T-helper 2 cell treated with Interferon-gamma antibody and Interleukin-4, amounts not matched to agents 100 ng/mL and 5 ng/mL, for 36 hours (primary cell): Measurements from ENCODE around the gene SLC25A5. TPM values are rescaled to one million over a fixed set of nuclear protein-coding genes. Genes with fewer than 3 reads are reported as not detected.
"Not testable (repeated sequence)": the region's sequence is repeated elsewhere in the genome, so short reads cannot be mapped to it uniquely, and the experiment has no call there.

ENCODE experiments used
- intact Hi-C: fragments of 100-400 bp; cut with micrococcal nuclease; formaldehyde crosslinking; loops from one replicate; pipeline ENCODE4 v1.15.1; 2023
- total RNA-seq: library from RNA; stranded (reverse); gene quantifications from 2 replicates; pipeline ENCODE4 v1.2.3, GENCODE V29; 2022

The SLC25A5 gene
- total RNA-seq, 1 donor from 2014 or later: 487 TPM

GRCh38 chrX:119475389-119476101 is 7.3 kb downstream of the SLC25A5 start:
- intact Hi-C loops: no loop called here

GRCh38 chrX:119477812-119478232 is 9.6 kb downstream of the SLC25A5 start:
- intact Hi-C loops: no loop called here

GRCh38 chrX:119478504-119478903 is 10.3 kb downstream of the SLC25A5 start:
- intact Hi-C loops: no loop called here

GRCh38 chrX:119479845-119480244 is 11.6 kb downstream of the SLC25A5 start:
- intact Hi-C loops: no loop called here

- intact Hi-C loops: no loop called here
These were observed 13.1 kb downstream of the SLC25A5 start for GRCh38 chrX:119481323-119481801.

- intact Hi-C loops: loop anchor here (1.0 kb wide), 1 partner anchor 13 kb away; no protein-coding TSS in a partner anchor
These were observed 13.8 kb downstream of the SLC25A5 start for GRCh38 chrX:119482041-119482440.

- intact Hi-C loops: loop anchor here (1.0 kb wide), 1 partner anchor 13 kb away; no protein-coding TSS in a partner anchor
These were observed 14.5 kb downstream of the SLC25A5 start for GRCh38 chrX:119482481-119483480.

- intact Hi-C loops: no loop called here
These were observed 18.5 kb downstream of the SLC25A5 start for GRCh38 chrX:119486745-119487144.

- intact Hi-C loops: not testable (repeated sequence)
These were observed 19.5 kb downstream of the SLC25A5 start for GRCh38 chrX:119487766-119488165.

GRCh38 chrX:119488749-119489148 is 20.5 kb downstream of the SLC25A5 start:
- intact Hi-C loops: no loop called here

- intact Hi-C loops: no loop called here
These were observed 21.2 kb downstream of the SLC25A5 start for GRCh38 chrX:119489212-119490074.

GRCh38 chrX:119492463-119492862 is 24.2 kb downstream of the SLC25A5 start:
- intact Hi-C loops: no loop called here

GRCh38 chrX:119493851-119494495 is 25.7 kb downstream of the SLC25A5 start:
- intact Hi-C loops: not testable (repeated sequence)

- intact Hi-C loops: no loop called here
These were observed 27.8 kb downstream of the SLC25A5 start for GRCh38 chrX:119495734-119496726.

- intact Hi-C loops: no loop called here
These were observed 28.9 kb downstream of the SLC25A5 start for GRCh38 chrX:119497185-119497584.

- intact Hi-C loops: no loop called here
These were observed 32.0 kb downstream of the SLC25A5 start for GRCh38 chrX:119500061-119500800.

- intact Hi-C loops: no loop called here
These were observed 33.4 kb downstream of the SLC25A5 start for GRCh38 chrX:119501511-119502148.
